HepG2 (cell line): ENCODE measurements around the gene DNAJC24. TPM values are rescaled to one million over a fixed set of nuclear protein-coding genes. Genes with fewer than 3 reads are reported as not detected.

Experiments used
- ATAC-seq: fragments of 200-7000 bp; cut with Tn5 transposase; 3 replicates; pipeline ENCODE4 v1.9.1; 2020; ENCODE audit warnings: mild to moderate bottlenecking, moderate library complexity
- BruUV-seq: library from RNA; stranded (reverse); fragments of 400-500 nt; replicated peaks from 2 replicates; lab custom pipeline; 2021; lab: Mats Ljungman, UMichigan
- CTCF ChIA-PET: fragments of 300-600 bp; formaldehyde crosslinking; extraction: SDS; loops from one replicate; lab custom pipeline; 2021; ENCODE audit warnings: low total read pairs, inconsistent platforms, low intra/inter-chr PET ratio; lab: Yijun Ruan, JAX
- POLR2A ChIA-PET: fragments of 350-600 bp; sonication (Branson Sonifier 250); formaldehyde crosslinking; loops from one replicate; lab custom pipeline; 2020; ENCODE audit warnings: antibody characterized with exemption, inconsistent platforms; lab: Yijun Ruan, JAX
- DNase-seq: peaks from one replicate; pipeline ENCODE4 v3.0.0-alpha.2; 2015; ENCODE audit warnings: low spot score
- FAIRE-seq: peaks from 3 replicates; lab custom pipeline; 2011; peaks lifted over from hg19 to GRCh38; lab: Jason Lieb, UNC
- H2AFZ ChIP-seq: one replicate; pipeline ENCODE4 v1.6.1; 2011; ENCODE audit warnings: low read length, inconsistent platforms
- H3K27ac ChIP-seq: fragments of 300-600 bp; 3 replicates; pipeline ENCODE4 v1.8.0; 2011; ENCODE audit warnings: mixed run types, mild to moderate bottlenecking, mixed read lengths, low read length, inconsistent platforms; ENCODE audit not compliant: insufficient read depth; ENCODE audit errors: extremely low read length
- H3K27me3 ChIP-seq, 2 experiments: fragments of 200-600 bp in 1 of 2; 2 replicates in 1 of 2; 3 replicates in 1 of 2; pipeline versions ENCODE4 v1.6.0 to v1.8.0; 2011; ENCODE audit warnings: low read length in 2 of 2, mild to moderate bottlenecking in 2 of 2, moderate library complexity in 2 of 2, inconsistent platforms in 1 of 2; ENCODE audit not compliant: insufficient read depth in 2 of 2, control insufficient read depth in 1 of 2
- H3K36me3 ChIP-seq, 2 experiments: fragments of 200-600 bp in 1 of 2; replicated peaks in 1 of 2; 2 replicates in 1 of 2; 3 replicates in 1 of 2; pipeline versions ENCODE4 v1.5.1 to v1.8.0; 2011; ENCODE audit warnings: low read length in 2 of 2, inconsistent platforms in 1 of 2; ENCODE audit not compliant: insufficient read depth in 2 of 2, control insufficient read depth in 1 of 2
- H3K4me1 ChIP-seq: 2 replicates; pipeline ENCODE4 v1.5.1; 2012; ENCODE audit warnings: low read length, inconsistent platforms; ENCODE audit not compliant: insufficient read depth
- H3K4me2 ChIP-seq: 2 replicates; pipeline ENCODE4 v1.6.0; 2011; ENCODE audit warnings: low read depth, low read length, inconsistent platforms
- H3K4me3 ChIP-seq, 3 experiments: fragments of 200-600 bp in 1 of 3; sonication (generic), shearing (Covaris generic) in 1 of 3; replicated peaks in 1 of 3; 2 replicates each; pipeline ENCODE4 v1.5.1; 2011 to 2016; ENCODE audit warnings: low read length in 3 of 3, inconsistent platforms in 2 of 3, low read depth in 2 of 3, mild to moderate bottlenecking in 2 of 3, control low read depth in 1 of 3, mixed read lengths in 1 of 3; ENCODE audit not compliant: insufficient read depth in 1 of 3
- H3K79me2 ChIP-seq: one replicate; pipeline ENCODE4 v1.6.1; 2011; ENCODE audit warnings: low read length, inconsistent platforms; ENCODE audit not compliant: insufficient read depth
- H3K9ac ChIP-seq: 2 replicates; pipeline ENCODE4 v1.6.0; 2011; ENCODE audit warnings: mild to moderate bottlenecking, low read depth, low read length, inconsistent platforms; ENCODE audit not compliant: insufficient read depth
- H3K9me3 ChIP-seq: 2 replicates; pipeline ENCODE4 v1.5.1; 2012; ENCODE audit warnings: mild to moderate bottlenecking, low read length
- H4K20me1 ChIP-seq: 2 replicates; pipeline ENCODE4 v1.6.0; 2011; ENCODE audit warnings: inconsistent platforms, mild to moderate bottlenecking, low read length, moderate library complexity; ENCODE audit not compliant: insufficient read depth
- AGO1 ChIP-seq: fragments of 200-400 bp; formaldehyde crosslinking; IDR thresholded peaks from 2 replicates; pipeline ENCODE4 v1.6.1; 2017; ENCODE audit warnings: mild to moderate bottlenecking, low read depth, low read length, moderate library complexity; ENCODE audit not compliant: poor library complexity, severe bottlenecking
- EEA1 ChIP-seq: sonication (generic); formaldehyde crosslinking; IDR thresholded peaks from 2 replicates; pipeline ENCODE4 v1.5.1; 2020; ENCODE audit warnings: mild to moderate bottlenecking, missing genetic modification reagents, borderline replicate concordance
- LCORL ChIP-seq, 2 experiments: fragments of 450-650 bp in 1 of 2; sonication (generic) in 1 of 2; formaldehyde crosslinking in 1 of 2; IDR thresholded peaks; 2 replicates each; pipeline versions ENCODE4 v1.5.0 to v1.6.1; 2017 to 2020; ENCODE audit warnings: antibody characterized with exemption in 1 of 2, missing genetic modification reagents in 1 of 2
- MTF1 ChIP-seq: sonication (generic); formaldehyde crosslinking; IDR thresholded peaks from 2 replicates; pipeline ENCODE4 v1.5.0; 2020; ENCODE audit warnings: missing genetic modification reagents
- NFE2 ChIP-seq: sonication (generic); formaldehyde crosslinking; IDR thresholded peaks from 2 replicates; pipeline ENCODE4 v1.4.0; 2020; ENCODE audit warnings: missing genetic modification reagents
- NFYB ChIP-seq: sonication (generic); formaldehyde crosslinking; IDR thresholded peaks from 2 replicates; pipeline ENCODE4 v1.4.0; 2020; ENCODE audit warnings: missing genetic modification reagents
- NKX3-1 ChIP-seq: sonication (generic); formaldehyde crosslinking; IDR thresholded peaks from 2 replicates; pipeline ENCODE4 v1.5.0; 2020; ENCODE audit warnings: missing genetic modification reagents
- SKI ChIP-seq: fragments of 450-650 bp; IDR thresholded peaks from one replicate; pipeline ENCODE4 v1.6.1; 2018; ENCODE audit warnings: mild to moderate bottlenecking; ENCODE audit not compliant: partially characterized antibody
- SMARCE1 ChIP-seq: fragments of 450-650 bp; IDR thresholded peaks from 2 replicates; pipeline ENCODE4 v1.6.1; 2017; ENCODE audit warnings: borderline replicate concordance
- TAF15 ChIP-seq: fragments of 200-400 bp; formaldehyde crosslinking; IDR thresholded peaks from one replicate; pipeline ENCODE4 v1.6.1; 2018; ENCODE audit warnings: mild to moderate bottlenecking, low read depth, low read length; ENCODE audit not compliant: poor library complexity, severe bottlenecking
- ZFP36 ChIP-seq: fragments of 150-350 bp; IDR thresholded peaks from 2 replicates; pipeline ENCODE4 v1.6.1; 2018; ENCODE audit warnings: borderline replicate concordance, low read length, low read depth; ENCODE audit not compliant: partially characterized antibody
- ZNF138 ChIP-seq: sonication (generic); formaldehyde crosslinking; IDR thresholded peaks from 2 replicates; pipeline ENCODE4 v1.5.0; 2020; ENCODE audit warnings: mild to moderate bottlenecking, low read depth, missing genetic modification reagents
- ZNF20 ChIP-seq: sonication (generic); formaldehyde crosslinking; IDR thresholded peaks from 2 replicates; pipeline ENCODE4 v1.4.0; 2020; ENCODE audit warnings: mild to moderate bottlenecking, moderate library complexity, missing genetic modification reagents
- ZNF205 ChIP-seq: IDR thresholded peaks from 2 replicates; pipeline ENCODE4 v1.6.1; 2018; ENCODE audit warnings: missing biosample characterization, missing genetic modification reagents
- ZNF367 ChIP-seq: sonication (generic); formaldehyde crosslinking; IDR thresholded peaks from 2 replicates; pipeline ENCODE4 v1.4.0; 2020; ENCODE audit warnings: missing genetic modification reagents, borderline replicate concordance
- WGBS: methylation state at CpG from one replicate; pipeline ENCODE4 v1.1.6; 2017; ENCODE audit warnings: low lambda C conversion rate; 5-methylcytosine and 5-hydroxymethylcytosine counted together
- in situ Hi-C: cut with HindIII; loops from 2 replicates; pipeline ENCODE4 v1.10.0; 2017; ENCODE audit warnings: low pct_unique_long_range_greater_than_20kb; ENCODE audit not compliant: extremely low pct_ligation_motif_present
- intact Hi-C: fragments of 100-400 bp; cut with micrococcal nuclease; formaldehyde crosslinking; loops from one replicate; pipeline ENCODE4 v1.10.0; 2022; ENCODE audit not compliant: unreplicated experiment
- polyA plus RNA-seq, 8 experiments: library from polyadenylated mRNA; depleted of rRNA in 3 of 8; stranded (reverse) in 7 of 8; unstranded in 1 of 8; fragments of >200 nt; fragmentation: Illumina TruSeq in 4 of 8; extraction: Trizol in 4 of 8; gene quantifications; 2 replicates each; pipeline versions ENCODE4 v1.2.1 to v1.2.3, GENCODE V29; 2011 to 2016; ENCODE audit warnings: low read depth in 4 of 8, missing spikeins in 1 of 8, mixed read lengths in 1 of 8; ENCODE audit not compliant: insufficient read depth in 1 of 8
- total RNA-seq, 5 experiments: library from RNA; depleted of rRNA; stranded (reverse); fragments of >200 nt; fragmentation: Illumina TruSeq; extraction: Trizol; gene quantifications; 2 replicates each; pipeline ENCODE4 v1.2.3, GENCODE V29; 2016; ENCODE audit warnings: low read depth in 1 of 5

DNAJC24 gene
- total and polyA plus RNA-seq, 2 of the 13 experiments (the other 11 are each of a cell fraction or from before 2014, with no cell fraction given), result 10.5 to 13.7 TPM

GRCh38 chr11:31414338-31414737 is 44.7 kb downstream of the DNAJC24 start:
- ATAC-seq, result no peak
- Histone ChIP-seq H4K20me1 (no peaks in the 10 kb centered on the region), H3K27me3 (no peaks in the 10 kb centered on the region), H3K4me2 (no peak overlapping the region), H3K79me2 (no peaks in the 10 kb centered on the region), H2AFZ (no peak overlapping the region), H3K4me3 (no peak overlapping the region), H3K4me1 (no peaks in the 10 kb centered on the region), H3K9me3 (no peaks in the 10 kb centered on the region), H3K9ac (no peak overlapping the region), H3K36me3 (peaks cover 0 to 4% of the 10 kb centered on the region in 2 experiments; a peak in 1 of 5 replicates), H3K27ac (no peak overlapping the region)
- DNase-seq, result no peak
- BruUV-seq, result no TSS peak
- ChIA-PET POLR2A (no interaction called here), CTCF (no interaction called here)
- in situ Hi-C loops (no loop called here), intact Hi-C loops (no loop called here)
- FAIRE-seq, result no peak
- TF ChIP-seq NKX3-1 (CRISPR knock-in tag), result no peak
- no peak for TF ChIP-seq ZNF20 (CRISPR knock-in tag)
- TF ChIP-seq ZNF367 (CRISPR knock-in tag), result no peak
- TF ChIP-seq SMARCE1, result no peak
- TF ChIP-seq TAF15, result no peak
- no peak for TF ChIP-seq MTF1
- TF ChIP-seq EEA1 (CRISPR knock-in tag), result no peak
- TF ChIP-seq LCORL (IDR thresholded peaks at IDR 0.05), result no peak
- TF ChIP-seq LCORL (CRISPR knock-in tag; IDR thresholded peaks at IDR 0.05), result no peak
- no peak for TF ChIP-seq NFYB
- no peak for TF ChIP-seq ZNF138 (CRISPR knock-in tag)
- TF ChIP-seq ZFP36, result no peak
- no peak for TF ChIP-seq AGO1
- TF ChIP-seq SKI, result no peak
- TF ChIP-seq NFE2, result no peak
- no peak for TF ChIP-seq ZNF205 (CRISPR knock-in tag)
- 88% methylated on average over 3 of the region's 3 CpGs for WGBS
